ENCODE measurements around the gene TP73.
"Not testable (repeated sequence)": the region's sequence is repeated elsewhere in the genome, so short reads cannot be mapped to it uniquely, and the experiment has no call there.

TP73 gene

DNA sequence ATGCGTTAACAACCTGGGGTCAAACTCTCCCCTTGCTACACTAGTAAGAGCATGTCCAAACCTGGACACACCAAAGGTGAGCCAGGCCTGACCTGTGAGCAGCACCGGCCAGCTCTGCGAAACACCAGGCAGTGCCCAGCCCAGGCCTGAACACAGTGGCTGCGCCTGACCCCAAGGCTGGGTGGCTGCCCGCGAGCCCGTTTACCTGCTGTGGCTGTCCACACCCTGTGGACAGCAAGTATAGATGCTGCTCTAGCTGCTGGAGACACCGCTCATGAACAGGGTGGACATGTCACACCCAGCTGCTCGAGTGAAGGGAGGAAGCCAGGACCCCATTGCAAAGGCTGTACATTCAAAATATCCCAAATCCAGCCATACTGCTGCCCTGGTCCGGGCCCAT, 92.3 kb downstream of the TP73 start:
- no peak for DNase-seq (ENCODE audit: low spot score)

DNA sequence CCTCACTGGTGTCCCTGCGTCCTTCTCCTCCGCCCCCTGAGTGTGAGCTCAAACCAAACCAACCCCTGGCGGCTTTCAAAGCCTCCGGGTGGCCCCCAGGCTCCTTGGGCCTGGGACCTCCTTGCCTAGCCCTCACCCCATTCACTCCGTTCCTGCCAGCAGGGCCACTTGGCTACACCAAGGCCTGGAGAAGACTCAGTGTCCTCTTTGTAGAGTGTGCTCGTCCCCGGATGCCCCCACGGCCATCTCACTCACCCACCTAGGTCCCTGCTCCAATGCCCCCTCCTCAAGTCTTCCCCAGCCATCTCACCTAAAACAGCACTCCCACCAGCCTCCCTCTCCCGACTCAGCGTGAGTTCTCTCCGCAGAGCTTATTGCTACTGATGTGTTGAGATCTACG, 92.8 kb downstream of the TP73 start:
- DNase-seq (ENCODE audit: low spot score), result no peak

DNA sequence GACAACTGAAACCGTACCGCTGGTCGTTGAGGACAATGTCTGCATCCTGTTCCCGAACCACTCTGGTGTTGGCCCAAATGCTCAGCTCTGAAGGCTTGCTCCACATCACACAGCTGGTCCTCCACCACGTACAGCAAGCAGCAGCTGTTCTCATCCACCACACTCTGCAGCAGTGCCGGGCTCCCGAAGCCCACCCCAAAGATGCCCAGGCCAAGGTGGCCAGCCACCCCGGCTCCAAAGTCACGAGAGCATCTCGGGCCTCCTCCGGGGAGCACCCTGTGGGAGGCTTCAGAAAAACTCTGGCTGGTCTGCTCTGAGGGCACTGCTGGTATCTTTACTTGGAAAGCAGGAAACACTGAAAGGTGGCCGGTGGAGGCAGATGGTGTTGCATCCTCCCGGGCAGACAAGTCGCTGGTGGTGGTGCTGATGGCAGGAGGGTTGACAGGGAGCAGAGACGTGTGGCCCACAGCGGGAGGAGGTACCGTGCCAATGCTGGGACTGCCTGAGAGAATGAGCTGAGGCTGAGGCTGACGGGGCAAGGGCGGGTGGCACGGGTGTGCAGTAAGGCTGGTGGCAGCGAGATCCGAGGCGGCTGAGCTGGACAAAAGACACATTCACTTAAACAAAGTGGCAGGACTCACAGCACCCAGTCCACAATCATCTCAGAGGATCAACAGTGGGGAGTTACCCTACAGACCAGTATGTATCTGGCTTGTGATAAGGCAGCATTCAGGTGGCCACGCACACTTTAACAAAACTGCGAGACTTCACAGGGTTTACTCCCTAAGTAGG, 93.5 kb downstream of the TP73 start:
- DNase-seq (ENCODE audit: low spot score), result no peak

DNA sequence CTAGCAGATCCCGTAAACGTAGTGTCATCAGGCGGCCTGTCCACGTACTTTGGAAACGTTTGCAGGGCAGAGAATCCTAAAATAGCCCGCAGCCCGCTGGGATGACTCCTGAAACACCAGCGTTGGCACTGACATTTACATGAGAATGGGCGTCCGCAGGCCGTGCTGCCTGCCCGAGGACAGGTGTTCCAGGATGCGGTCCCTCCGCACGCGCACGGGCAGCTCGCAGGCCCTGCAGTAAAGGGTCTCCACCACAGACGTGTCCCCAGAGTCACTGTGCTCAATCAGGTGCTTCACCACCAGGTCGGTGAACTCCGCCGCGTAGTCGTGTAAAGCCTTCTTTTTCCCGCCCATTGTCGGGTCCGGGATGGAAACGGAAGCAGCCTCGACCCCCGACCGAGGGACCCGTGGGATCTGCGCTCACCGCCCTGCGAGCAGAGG, 94.1 kb downstream of the TP73 start:
- no peak for DNase-seq (ENCODE audit: low spot score)

DNA sequence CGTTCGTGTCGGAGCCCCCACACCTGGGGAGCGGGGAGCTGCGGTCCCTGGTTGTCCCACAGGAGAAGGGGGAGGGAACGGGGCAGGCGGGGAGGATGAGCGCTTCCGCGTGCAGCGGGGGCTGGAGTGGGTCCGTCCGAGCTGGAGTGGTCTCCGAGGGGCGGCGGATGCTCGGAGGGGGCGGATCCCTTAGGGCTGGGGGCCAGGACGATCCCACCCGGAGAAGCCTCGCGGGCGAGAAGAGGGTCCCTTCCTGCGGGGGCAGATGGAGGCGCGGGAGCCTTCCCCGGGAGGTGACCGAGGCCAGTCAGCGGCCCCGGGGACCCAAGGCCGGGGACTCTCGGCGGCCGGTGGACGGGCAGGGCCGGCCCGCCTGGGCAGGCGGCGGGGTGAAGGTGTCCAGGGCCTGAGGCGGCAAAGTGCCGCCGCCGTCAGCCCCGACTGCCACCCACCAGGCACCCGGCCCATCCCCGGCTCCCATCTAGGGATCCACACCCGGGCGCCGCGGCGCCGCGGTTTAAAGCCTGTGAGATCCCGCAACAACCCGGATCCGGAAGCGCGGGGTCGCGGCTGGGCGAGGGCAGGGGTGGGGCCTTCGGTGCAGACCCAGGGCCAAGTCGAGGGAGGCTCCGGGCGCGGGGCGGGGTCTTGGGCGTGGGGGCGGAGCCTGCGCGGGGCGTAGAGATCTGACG, 94.7 kb downstream of the TP73 start:
- DNase-seq (ENCODE audit: low spot score), result peak; percentile 94

DNA sequence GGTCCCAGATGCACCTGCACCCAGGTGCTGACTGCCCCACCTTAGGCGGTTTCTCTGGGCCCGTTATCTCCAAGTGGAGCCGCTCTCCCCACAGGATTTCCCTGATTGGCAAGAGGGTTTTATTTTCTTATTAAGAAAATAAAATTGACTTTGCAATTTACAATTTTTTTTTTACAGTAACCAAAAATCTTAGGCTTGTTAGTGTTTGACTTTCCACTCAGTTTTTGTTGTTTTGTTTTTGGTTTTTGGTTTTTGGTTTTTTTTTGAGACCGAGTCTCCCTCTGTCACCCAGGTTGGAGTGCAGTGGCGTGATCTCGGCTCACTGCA, 95.2 kb downstream of the TP73 start:
- DNase-seq (ENCODE audit: low spot score), result no peak

DNA sequence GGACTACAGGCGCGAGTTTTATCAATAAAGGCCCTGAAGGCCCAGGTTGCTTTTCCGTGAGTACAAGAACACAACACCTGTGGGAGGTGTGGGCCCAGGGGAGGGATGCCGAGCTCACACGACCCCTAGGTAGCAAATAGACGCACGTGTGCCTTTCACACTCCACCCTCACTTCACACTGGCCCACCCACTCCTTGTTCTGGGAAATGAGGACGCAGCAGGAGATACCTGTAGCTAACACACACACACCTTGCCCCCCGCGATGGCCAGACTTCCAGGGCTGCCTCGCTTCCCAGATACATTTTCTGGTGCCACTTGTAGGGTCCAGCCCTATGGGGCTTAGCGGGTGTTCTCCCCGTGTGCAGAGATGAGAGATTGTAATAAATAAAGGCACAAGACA, 95.6 kb downstream of the TP73 start:
- DNase-seq (ENCODE audit: low spot score), result no peak

DNA sequence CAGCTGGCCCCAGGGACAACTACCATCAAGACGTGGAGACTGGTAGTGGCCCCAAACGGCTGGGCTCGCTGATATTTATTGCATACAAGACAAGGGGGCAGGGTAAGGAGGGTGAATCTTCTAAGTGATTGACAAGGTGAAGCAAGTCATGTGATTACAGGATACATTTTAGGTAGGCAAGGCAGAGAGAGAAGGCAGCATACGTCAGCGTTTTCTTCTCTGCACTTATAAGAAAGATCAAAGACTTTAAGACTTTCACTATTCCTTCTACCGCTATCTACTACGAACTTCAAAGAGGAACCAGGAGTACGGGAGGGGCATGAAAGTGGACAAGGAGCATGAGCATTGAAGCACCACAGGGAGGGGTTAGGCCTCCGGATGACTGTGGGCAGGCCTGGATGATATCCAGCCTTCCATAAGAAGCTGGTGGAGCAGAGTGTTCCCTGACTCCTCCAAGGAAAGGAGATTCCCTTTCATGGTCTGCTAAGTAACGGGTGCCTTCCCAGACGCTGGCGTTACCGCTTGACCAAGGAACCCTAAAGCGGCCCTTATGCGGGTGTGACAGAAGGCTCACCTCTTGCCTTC, 96.1 kb downstream of the TP73 start:
- not testable (repeated sequence) for DNase-seq (ENCODE audit: low spot score)

DNA sequence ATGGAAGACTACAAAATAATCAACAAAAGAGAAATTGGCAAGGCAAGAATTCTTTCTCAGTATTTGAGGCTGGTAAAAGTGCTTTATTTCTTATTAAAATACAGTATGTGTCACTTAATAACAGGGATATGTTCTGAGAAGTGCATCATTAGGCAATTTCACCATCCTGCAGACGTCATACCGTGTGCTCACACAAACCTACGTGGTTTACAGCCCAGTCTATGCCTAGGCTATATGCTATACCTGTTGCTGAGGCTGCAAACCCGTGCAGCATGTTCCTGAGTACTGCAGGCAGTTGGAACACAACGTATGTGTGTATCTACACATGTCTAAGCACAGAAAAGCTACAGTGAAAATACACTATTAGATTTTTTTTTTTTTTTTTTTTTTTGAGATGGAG, 97.2 kb downstream of the TP73 start:
- no peak for DNase-seq (ENCODE audit: low spot score)

DNA sequence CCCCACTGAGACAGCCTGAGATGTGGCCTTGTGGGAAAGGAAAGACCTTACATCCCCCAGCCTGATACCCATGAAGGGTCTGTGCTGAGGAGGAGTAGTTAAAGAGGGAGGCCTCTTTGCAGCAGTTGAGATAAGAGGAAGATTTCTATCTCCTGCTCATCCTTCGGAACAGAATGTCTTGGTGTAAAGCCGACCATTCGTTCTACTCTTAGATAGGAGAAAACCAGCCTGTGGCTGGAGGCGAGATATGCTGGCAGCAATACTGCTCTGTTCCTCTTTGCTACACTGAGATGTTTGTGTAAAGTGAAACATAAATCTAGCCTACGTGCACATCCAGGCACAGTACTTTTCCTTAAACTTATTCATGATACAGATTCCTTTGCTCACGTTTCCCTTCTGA, 98.4 kb downstream of the TP73 start:
- no peak for DNase-seq (ENCODE audit: low spot score)

DNA sequence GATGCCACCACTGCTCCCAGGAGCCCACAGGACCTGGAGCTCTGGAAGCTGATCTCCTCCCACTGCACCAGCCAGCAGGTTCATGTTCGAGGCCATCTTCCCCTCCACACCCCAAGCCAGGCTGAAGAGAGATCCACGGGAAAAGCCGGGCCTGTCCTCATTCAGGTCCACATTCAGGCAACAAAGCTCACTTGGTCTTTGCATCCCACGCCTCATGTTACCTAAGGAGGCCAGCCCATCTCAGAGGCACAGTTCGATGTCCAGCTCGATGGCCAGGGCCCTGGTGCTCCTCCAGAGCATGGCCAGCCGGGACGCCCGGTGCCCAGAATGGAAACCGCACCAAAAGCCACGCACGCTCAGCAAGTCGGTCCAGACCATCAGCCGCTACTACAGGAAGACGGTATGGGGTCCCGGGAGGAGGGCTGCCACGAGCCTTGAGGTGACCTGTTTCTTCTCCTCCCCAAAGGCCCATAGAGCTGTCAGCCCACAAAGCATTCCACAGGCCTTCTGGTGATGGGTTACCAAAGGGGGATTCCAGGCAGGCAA, 100.2 kb downstream of the TP73 start, which contains the start of gene CCDC27:
CCDC27 (plus strand) TSS at position 51 of the 546 bp plus-strand sequence; CDS start at position 83, 32 bp downstream.
- no peak for DNase-seq (ENCODE audit: low spot score)

DNA sequence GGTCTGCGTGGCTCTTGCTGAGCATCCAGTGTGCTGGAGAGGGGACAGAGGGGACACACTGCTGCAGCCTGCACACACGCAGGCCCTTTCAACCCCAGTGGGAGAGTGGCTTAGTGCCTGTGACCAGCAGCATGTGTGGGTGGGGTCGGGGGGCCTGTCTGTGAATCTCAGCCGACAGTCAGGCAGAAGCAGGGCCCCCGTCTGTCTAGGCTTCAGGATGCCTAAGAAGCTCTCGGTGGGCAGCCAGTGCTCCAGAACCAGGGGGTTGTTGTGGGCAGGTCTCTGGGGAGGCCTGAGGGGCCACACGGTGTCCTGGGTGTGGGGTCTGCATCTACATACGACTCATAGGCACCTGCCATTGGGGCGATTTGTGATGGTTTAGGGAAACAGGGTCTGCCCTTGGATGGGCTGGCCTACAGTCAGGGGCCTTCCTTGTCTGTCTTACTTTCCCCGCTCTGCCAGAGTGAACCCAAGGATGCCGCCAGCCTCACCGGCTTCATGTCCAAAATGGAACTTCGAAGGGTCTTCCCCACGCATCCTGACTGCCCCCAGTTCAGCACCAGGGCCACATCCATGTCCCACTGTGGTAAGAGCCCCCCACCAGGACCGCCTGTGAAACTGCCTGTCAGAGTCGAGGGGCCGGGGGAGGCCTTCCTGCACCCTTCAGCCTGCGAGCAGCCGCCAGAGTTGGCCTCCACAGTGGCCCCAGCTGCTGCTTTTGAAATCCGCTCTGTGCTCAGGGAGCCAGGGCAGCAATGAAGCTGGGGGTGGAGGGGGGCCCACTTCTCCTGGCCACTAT, 101.5 kb downstream of the TP73 start:
- DNase-seq (ENCODE audit: low spot score), result no peak

DNA sequence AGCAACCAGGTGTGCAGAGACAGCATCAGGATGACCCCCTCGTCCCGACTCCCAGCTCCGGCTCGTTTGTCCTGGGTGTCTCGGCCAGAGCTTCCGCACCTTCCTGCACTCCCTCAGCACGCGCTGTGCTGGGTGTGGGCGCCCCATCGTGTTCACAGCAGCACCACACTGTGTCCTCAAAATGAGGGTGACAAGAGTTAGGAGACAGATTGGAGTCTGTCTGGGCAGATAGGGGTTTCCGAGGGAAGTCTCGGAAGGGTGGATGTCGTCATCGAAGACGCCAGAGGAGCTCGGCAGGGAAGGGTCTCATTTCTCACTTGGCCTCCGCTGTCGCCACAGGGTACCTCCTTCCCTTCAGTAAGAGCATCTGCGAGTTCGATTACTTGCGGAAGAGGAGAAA, 104.1 kb downstream of the TP73 start:
- no peak for DNase-seq (ENCODE audit: low spot score)

DNA sequence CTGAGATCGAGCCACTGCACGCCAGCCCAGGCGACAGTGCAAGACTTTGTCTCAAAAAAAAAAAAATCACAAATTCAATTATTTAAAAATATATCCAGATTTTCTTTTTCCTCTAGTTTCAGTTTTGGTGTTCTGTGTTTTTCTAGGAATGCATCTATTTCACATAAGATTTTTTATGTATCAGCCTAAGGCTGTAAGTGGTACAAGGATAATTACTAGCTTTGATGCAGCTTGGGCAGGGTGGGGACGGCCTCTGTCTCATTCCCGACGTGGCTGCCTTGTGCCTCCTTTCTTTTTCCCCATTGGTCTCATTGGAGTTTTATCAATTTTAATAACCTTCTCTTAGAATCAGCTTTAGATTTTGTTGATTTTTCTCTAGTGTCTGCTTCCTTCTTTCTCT, 106.8 kb downstream of the TP73 start:
- DNase-seq (ENCODE audit: low spot score), result no peak

DNA sequence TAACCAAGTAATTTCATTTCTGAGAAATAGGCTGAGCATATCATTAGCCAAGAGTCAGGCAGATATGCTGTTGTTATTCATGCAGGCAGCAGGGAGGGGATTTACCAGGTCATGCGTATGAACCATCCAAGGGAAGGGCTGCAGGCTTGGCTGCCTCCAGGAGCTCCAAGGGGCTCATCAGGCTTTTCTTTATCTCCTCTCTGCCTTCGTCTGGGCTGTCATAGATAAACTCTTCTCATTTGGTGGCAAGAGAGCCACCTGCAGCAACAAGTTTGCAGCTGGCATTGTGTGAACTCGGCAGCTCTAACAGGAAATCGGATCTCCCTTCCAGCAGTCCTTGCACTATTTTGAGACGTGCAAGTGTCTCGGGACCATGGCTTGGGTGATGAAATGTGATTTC, 107.5 kb downstream of the TP73 start:
- no peak for DNase-seq (ENCODE audit: low spot score)

DNA sequence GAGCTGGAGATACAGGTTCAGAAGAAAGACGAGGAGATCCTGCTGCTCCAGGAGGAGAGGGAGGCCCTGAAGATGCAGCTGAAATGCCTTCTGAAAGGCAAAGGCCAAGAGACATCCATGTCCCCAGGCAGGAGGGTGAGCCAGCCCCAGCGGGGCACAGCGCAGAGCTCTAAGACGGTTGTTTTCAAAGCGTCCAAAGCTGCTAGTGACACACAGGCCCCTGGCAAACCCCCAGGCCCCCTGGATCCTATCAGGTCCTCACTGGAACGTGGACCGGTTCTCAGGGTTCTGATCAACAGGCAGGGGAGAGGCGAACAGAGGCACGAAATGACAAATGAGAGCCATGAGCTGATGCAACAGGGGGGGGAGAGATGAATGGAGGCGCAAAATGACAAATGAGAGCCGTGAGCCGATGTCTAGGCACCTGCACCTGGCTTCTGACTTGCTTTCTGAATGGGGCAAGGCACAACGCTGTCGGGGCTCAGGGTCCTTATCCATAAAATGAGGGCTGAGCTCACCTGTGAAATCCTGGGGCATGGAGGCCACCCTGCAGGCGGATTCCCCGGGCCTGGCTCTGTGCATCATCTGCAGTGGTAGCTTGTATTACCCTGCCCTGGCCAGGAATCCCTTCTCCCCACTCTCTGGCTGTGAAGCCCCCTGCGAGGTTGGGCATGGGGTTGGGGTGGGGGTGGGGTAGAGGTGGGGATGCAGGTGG, 109.1 kb downstream of the TP73 start:
- no peak for DNase-seq (ENCODE audit: low spot score)

DNA sequence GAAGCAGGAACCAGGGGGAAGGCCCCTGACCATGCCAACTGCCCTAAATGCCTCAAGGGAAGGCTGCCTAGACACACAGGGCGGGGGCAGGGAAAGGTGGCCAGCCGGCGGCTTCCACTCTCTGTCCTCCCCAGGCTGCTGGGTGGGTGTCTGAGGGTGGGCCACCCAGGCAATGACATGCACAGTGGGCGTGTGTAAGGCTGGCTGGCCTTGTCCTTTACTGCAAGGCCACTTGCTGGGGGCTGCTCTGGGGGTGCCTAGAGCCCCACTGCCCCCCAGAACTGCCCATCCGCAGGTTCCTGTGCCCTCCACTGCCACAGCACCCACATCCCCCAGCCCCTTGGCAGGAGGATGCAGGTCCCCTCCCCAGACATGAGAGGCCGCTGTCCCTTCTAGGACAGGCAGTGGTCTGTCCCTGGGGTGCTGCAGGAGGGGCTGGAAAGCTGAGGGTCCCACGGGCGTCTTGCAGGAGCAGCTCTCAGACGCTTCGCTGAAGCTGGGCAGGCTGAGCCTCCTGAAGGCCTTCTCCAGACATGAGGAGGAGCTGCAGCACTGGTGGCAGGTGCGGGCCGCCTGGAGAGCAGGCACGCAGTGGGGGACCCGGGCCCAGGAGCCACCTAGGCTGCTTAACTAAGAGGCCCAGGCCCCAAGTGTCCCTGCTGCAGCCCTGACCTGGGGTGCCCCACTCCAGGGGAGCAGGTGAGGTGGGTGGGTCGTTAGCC, 110.0 kb downstream of the TP73 start:
- no peak for DNase-seq (ENCODE audit: low spot score)

DNA sequence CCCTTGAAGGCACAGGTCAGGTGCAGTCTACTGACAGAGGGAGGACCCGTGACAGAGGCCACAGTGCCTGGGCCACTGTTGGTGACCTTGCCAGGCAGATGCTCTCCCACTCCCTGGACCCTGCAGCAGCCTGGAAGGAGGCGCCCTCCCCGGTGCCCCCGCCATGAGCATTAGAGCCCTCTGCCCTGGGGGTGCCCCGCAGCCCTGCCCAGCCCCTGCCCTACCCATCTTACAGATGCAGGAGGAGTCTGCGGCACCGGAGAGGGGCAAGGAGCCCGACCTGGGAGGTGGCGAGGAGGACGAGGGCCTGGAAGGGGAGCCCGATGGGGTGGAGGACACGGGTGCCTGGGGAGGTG, 110.5 kb downstream of the TP73 start:
- DNase-seq (ENCODE audit: low spot score), result no peak

DNA sequence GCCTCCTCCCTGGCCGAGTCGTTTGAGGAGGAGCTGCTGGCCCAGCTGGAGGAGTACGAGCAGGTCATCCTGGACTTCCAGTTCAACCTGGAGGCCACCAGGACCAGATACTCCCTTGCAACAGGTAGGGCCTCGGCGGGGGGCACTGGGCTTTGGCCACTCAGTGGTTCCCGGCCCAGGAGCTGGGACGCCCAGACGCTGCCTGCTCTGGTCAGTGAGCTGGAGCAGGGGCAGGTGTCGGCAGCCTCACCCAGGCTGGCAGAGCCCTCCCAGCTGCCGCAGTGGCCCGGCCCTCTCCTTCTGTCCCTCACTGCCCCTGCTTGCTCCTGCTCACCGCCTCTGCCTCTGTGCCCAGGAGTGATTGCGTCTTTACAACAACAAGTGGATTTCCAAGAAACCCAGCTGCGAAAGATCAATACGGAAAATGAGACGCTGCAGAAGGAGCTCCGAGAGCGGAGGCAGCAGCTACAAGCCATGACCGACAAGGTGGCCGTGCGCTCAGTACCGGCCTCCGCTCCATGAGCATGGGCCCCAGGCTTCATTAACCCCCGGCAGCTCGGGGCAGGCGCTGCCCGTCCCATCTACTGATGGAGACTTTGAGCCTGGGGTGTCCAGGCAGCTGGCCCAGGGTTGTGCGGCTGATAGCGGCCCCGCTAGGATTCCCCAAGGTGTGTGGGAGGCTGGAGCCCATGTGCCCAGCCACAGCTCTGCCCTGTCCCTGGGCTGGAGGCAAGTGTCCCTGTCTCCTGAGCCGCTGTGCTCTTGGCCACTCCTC, 111.2 kb downstream of the TP73 start:
- DNase-seq (ENCODE audit: low spot score), result no peak

DNA sequence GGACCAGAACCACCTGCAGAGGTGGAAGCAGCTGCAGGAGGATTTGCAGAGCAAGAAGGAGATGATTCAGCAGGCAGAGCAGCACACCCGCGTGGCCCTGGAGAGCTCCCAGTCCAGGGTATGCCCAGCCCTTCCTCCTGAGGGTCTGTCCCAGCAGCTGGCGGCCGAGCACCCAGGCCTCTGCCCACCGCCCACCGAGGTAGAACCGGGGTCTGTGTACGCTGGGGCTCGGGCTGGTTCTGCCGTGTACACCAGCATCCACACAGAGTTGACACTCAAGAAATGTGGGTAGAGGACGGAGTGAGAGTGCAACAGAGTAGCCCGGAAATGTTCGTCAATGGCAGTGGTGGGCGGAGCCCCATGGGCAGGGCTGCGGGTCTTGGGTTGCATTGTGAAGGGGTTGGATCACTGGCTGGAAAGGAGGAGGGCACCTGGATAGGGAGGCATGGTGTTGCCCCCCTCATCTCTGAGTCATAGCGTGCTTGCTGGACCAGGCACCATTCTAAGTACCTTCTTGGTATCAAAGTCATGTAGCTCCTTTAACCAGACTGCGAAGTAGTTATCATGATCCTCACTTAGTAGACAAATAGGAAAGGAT, 115.1 kb downstream of the TP73 start:
- no peak for DNase-seq (ENCODE audit: low spot score)
